A673 (cell line): ENCODE data around the gene NAPA.

Source experiments
- CTCF ChIP-seq: fragments of 300-800, 200-600 bp; sonication (generic); conservative IDR thresholded peaks from 2 replicates; pipeline ENCODE4 v1.5.1; 2017; ENCODE audit warnings: low read depth, mild to moderate bottlenecking, antibody characterized with exemption, low read length, moderate library complexity, mixed read lengths
- EZH2 ChIP-seq: fragments of 200-600 bp; sonication (generic); IDR thresholded peaks from 2 replicates; pipeline ENCODE4 v1.6.1; 2017; ENCODE audit warnings: borderline replicate concordance, low read depth, mild to moderate bottlenecking, mixed read lengths, antibody characterized with exemption, low read length; ENCODE audit not compliant: poor library complexity, severe bottlenecking

- TF ChIP-seq CTCF (no peak), EZH2 (no peak)
Measured at GRCh38 chr19:47549261-47549862, 34.5 kb upstream of the NAPA start.
